MM.1S (cell line): Measurements from ENCODE around the gene HSPB7.

ENCODE experiments used
- EZH2 ChIP-seq: fragments of 300-600 bp; sonication (generic); optimal IDR thresholded peaks from 2 replicates; pipeline ENCODE3; 2017; ENCODE audit warnings: low read depth, mild to moderate bottlenecking, antibody characterized with exemption, low read length, mixed read lengths
- EZH2phosphoT487 ChIP-seq: fragments of 300-600 bp; sonication (generic); IDR thresholded peaks from 2 replicates; pipeline ENCODE4 v1.6.1; 2018; ENCODE audit warnings: antibody characterized with exemption, low read length
- TF ChIP-seq, protein P1 (sequence below): fragments of 300-600 bp; sonication (generic); IDR thresholded peaks from 2 replicates; pipeline ENCODE4 v1.5.1; 2016; ENCODE audit warnings: antibody characterized with exemption, low read length, mixed read lengths

GRCh38 chr1:15997076-15997585, 20.7 kb downstream of the HSPB7 start:
- TF ChIP-seq EZH2 (no peak), EZH2phosphoT487 (no peak)
- TF ChIP-seq, protein P1, sequence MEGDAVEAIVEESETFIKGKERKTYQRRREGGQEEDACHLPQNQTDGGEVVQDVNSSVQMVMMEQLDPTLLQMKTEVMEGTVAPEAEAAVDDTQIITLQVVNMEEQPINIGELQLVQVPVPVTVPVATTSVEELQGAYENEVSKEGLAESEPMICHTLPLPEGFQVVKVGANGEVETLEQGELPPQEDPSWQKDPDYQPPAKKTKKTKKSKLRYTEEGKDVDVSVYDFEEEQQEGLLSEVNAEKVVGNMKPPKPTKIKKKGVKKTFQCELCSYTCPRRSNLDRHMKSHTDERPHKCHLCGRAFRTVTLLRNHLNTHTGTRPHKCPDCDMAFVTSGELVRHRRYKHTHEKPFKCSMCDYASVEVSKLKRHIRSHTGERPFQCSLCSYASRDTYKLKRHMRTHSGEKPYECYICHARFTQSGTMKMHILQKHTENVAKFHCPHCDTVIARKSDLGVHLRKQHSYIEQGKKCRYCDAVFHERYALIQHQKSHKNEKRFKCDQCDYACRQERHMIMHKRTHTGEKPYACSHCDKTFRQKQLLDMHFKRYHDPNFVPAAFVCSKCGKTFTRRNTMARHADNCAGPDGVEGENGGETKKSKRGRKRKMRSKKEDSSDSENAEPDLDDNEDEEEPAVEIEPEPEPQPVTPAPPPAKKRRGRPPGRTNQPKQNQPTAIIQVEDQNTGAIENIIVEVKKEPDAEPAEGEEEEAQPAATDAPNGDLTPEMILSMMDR, result no peak
